GM21515 (cell line): ENCODE results near the gene ESR2.
"Not testable (repeated sequence)": the region's sequence is repeated elsewhere in the genome, so short reads cannot be mapped to it uniquely, and the experiment has no call there.

Source experiments
- ATAC-seq: cut with Tn5 transposase; IDR thresholded peaks from one replicate; pipeline ENCODE4 v1.9.1; 2021; ENCODE audit not compliant: unreplicated experiment

Gene ESR2

GRCh38 chr14:64293976-64294671, at the start of gene ESR2:
Gene ESR2, minus strand, starts transcription at chr14:64294371. Its CDS starts 11,386 bp downstream, at chr14:64282985.
- peak; percentile 33 for ATAC-seq

GRCh38 chr14:64340560-64341196, 46.5 kb upstream of the ESR2 start:
- ATAC-seq, result no peak

- ATAC-seq, result peak; percentile 91
These were observed 44.6 kb upstream of the ESR2 start for GRCh38 chr14:64338616-64339316.

- ATAC-seq, result peak; percentile 47
These were observed 43.9 kb upstream of the ESR2 start for GRCh38 chr14:64337888-64338615.

- ATAC-seq, result no peak
These were observed 35.0 kb upstream of the ESR2 start for GRCh38 chr14:64329149-64329548.

- ATAC-seq, result no peak
These were observed 32.3 kb upstream of the ESR2 start for GRCh38 chr14:64326502-64326901.

- no peak for ATAC-seq
These were observed 30.7 kb upstream of the ESR2 start for GRCh38 chr14:64324895-64325294.

GRCh38 chr14:64324461-64324860, 30.3 kb upstream of the ESR2 start:
- no peak for ATAC-seq

- not testable (repeated sequence) for ATAC-seq
These were observed 26.2 kb upstream of the ESR2 start for GRCh38 chr14:64320362-64320761.

- not testable (repeated sequence) for ATAC-seq
These were observed 24.5 kb upstream of the ESR2 start for GRCh38 chr14:64318695-64319094.

GRCh38 chr14:64303471-64303917, 9.3 kb upstream of the ESR2 start:
- ATAC-seq, result no peak

GRCh38 chr14:64298773-64299172, 4.6 kb upstream of the ESR2 start:
- no peak for ATAC-seq

- ATAC-seq, result no peak
These were observed 2.4 kb upstream of the ESR2 start for GRCh38 chr14:64296561-64296960.

GRCh38 chr14:64294672-64295413, 672 bp upstream of the ESR2 start:
- ATAC-seq, result peak; percentile 72

GRCh38 chr14:64292197-64292596, 2.0 kb downstream of the ESR2 start:
- no peak for ATAC-seq

- ATAC-seq, result no peak
These were observed 4.6 kb downstream of the ESR2 start for GRCh38 chr14:64289571-64289970.

- no peak for ATAC-seq
These were observed 12.4 kb downstream of the ESR2 start for GRCh38 chr14:64281805-64282204.

- ATAC-seq, result no peak
These were observed 14.2 kb downstream of the ESR2 start for GRCh38 chr14:64279704-64280668.

- no peak for ATAC-seq
These were observed 15.7 kb downstream of the ESR2 start for GRCh38 chr14:64278458-64278857.
